HCT116 (cell line): Measurements from ENCODE around the gene SMYD3.

Experiments used
- CTCF ChIP-seq, 3 experiments: fragments of 200-600 bp in 1 of 3; sonication (generic) in 1 of 3; IDR thresholded peaks in 2 of 3; conservative IDR thresholded peaks in 1 of 3; 2 replicates each; pipeline ENCODE4 v1.5.1; 2012 to 2017; ENCODE audit warnings: low read depth in 2 of 3, low read length in 2 of 3, antibody characterized with exemption in 1 of 3, borderline replicate concordance in 1 of 3, control low read depth in 1 of 3, mild to moderate bottlenecking in 1 of 3, mixed read lengths in 1 of 3, mixed run types in 1 of 3, moderate library complexity in 1 of 3; ENCODE audit not compliant: insufficient read depth in 1 of 3
- EGR1 ChIP-seq: IDR thresholded peaks from 2 replicates; pipeline ENCODE4 v1.6.1; 2012; ENCODE audit warnings: low read depth
- SIN3A ChIP-seq: IDR thresholded peaks from 2 replicates; pipeline ENCODE4 v1.6.1; 2012; ENCODE audit warnings: low read depth

- TF ChIP-seq CTCF (IDR thresholded peaks at IDR 0.05 in 2 of 3, conservative IDR thresholded peaks at IDR 0.05 in 1 of 3; ENCODE audit: borderline replicate concordance in 1 of 3, insufficient read depth in 1 of 3, low read depth in 2 of 3, low read length in 2 of 3) (no peak), SIN3A (no peak), EGR1 (no peak)
Observed at GRCh38 chr1:245804696-245805095, 702.4 kb downstream of the SMYD3 start.
